ENCODE data around the gene SGCA. TPM values are rescaled to one million over a fixed set of nuclear protein-coding genes. Genes with fewer than 3 reads are reported as not detected.

Gene SGCA
- total RNA-seq, 2 experiments from 2014 or later = 0.57 to 1.1 TPM

- Histone ChIP-seq H3K79me2 (ENCODE audit: insufficient read depth, low read depth, low read length) (no peaks in the 10 kb centered on the region), H3K4me2 (ENCODE audit: low read length) (no peak overlapping the region), H2AFZ (ENCODE audit: low read length) (no peak overlapping the region), H3K9me2 (ENCODE audit: insufficient read depth, low read length) (no peaks in the 10 kb centered on the region), H3K36me3 (ENCODE audit: insufficient read depth, low read length) (no peaks in the 10 kb centered on the region), H3K9me3 (ENCODE audit: low read length) (no peaks in the 10 kb centered on the region), H3K27ac (ENCODE audit: low read depth, low read length, poor library complexity, severe bottlenecking) (no peak overlapping the region), H3K4me3 (ENCODE audit: low read depth, low read length, poor library complexity, severe bottlenecking) (no peak overlapping the region), H3K4me1 (ENCODE audit: insufficient read depth, low read length, poor library complexity, severe bottlenecking) (no peaks in the 10 kb centered on the region), H4K20me1 (ENCODE audit: insufficient read depth, low read length) (no peaks in the 10 kb centered on the region)
- no TSS peak for BruUV-seq (replicated peaks)
- POLR2A ChIA-PET = interaction anchor here (0.6 kb wide), 1 partner anchor 41 kb away, joined by 3 read pairs; no protein-coding TSS in a partner anchor
- intact Hi-C loops (cut with micrococcal nuclease; ENCODE audit: unreplicated experiment) = no loop called here
- CTCF ChIA-PET (ENCODE audit: unreplicated experiment) = interaction anchor here (0.6 to 0.8 kb wide), 2 partner anchors 93 to 1340 kb away, joined by 4 to 10 read pairs; no protein-coding TSS in a partner anchor
- DNase-seq (ENCODE audit: low spot score) = no peak
- TF ChIP-seq CTCF (conservative IDR thresholded peaks at IDR 0.05; ENCODE audit: low read length) (no peak), EZH2phosphoT487 (IDR thresholded peaks at IDR 0.05; ENCODE audit: borderline replicate concordance, low read depth, low read length) (no peak)
Observed at GRCh38 chr17:50207792-50208567, 42.2 kb downstream of the SGCA start.

- no peak overlapping the region for H2AFZ ChIP-seq (ENCODE audit: low read length)
Observed at GRCh38 chr17:50208611-50209061, 42.8 kb downstream of the SGCA start.

More at GRCh38 chr17:50208611-50209061, 42.8 kb downstream of the SGCA start:
- Histone ChIP-seq H3K4me1 (ENCODE audit: insufficient read depth, low read length, poor library complexity, severe bottlenecking) (no peaks in the 10 kb centered on the region), H3K79me2 (ENCODE audit: insufficient read depth, low read depth, low read length) (no peaks in the 10 kb centered on the region), H3K4me3 (ENCODE audit: low read depth, low read length, poor library complexity, severe bottlenecking) (no peak overlapping the region), H3K36me3 (ENCODE audit: insufficient read depth, low read length) (no peaks in the 10 kb centered on the region), H3K4me2 (ENCODE audit: low read length) (no peak overlapping the region), H4K20me1 (ENCODE audit: insufficient read depth, low read length) (no peaks in the 10 kb centered on the region), H3K9me3 (ENCODE audit: low read length) (no peaks in the 10 kb centered on the region), H3K27ac (ENCODE audit: low read depth, low read length, poor library complexity, severe bottlenecking) (no peak overlapping the region), H3K9me2 (ENCODE audit: insufficient read depth, low read length) (no peaks in the 10 kb centered on the region)
- POLR2A ChIA-PET = no interaction called here
- CTCF ChIA-PET (ENCODE audit: unreplicated experiment) = no interaction called here
- no TSS peak for BruUV-seq (replicated peaks)
- intact Hi-C loops (cut with micrococcal nuclease; ENCODE audit: unreplicated experiment) = no loop called here
- DNase-seq (ENCODE audit: low spot score) = no peak
- TF ChIP-seq CTCF (conservative IDR thresholded peaks at IDR 0.05; ENCODE audit: low read length) (no peak), EZH2phosphoT487 (IDR thresholded peaks at IDR 0.05; ENCODE audit: borderline replicate concordance, low read depth, low read length) (no peak)
